ENCODE measurements around the gene SLC35D2. TPM values are rescaled to one million over a fixed set of nuclear protein-coding genes. Genes with fewer than 3 reads are reported as not detected.

Gene SLC35D2
- total and polyA plus RNA-seq, 8 donors, result 13.9 to 27.5 (median 21.2) TPM

DNA sequence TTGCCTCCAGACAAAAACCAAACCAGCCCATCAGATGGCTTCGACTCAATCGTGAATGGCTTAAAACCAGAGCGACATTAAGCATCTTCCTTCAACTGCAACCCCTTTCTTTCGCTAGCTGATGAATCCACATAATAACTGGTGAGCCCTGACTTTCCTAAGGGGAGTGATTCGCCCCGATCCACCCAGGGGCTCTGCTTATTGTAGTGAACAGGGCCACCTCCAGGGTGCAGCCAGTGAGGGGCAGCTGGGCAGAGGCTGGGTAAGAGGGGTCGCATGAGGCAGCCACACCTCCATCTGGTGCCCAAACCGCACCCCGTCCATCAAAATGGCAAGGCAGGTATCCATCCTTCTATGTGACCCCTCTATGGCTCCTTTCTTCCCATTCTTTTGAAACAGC, 38.0 kb downstream of the SLC35D2 start:
- DNase-seq, result no peak
- no peak overlapping the region for H3K4me3 ChIP-seq
- H3K27me3 ChIP-seq, result no peaks in the 10 kb centered on the region
- 85 to 92% methylated on average over 9 of the region's 9 CpGs for WGBS, 2 donors
- TF ChIP-seq CTCF (IDR thresholded peaks at IDR 0.05), result no peak
- H3K4me1 ChIP-seq, result peaks cover 0 to 8% (median 0%) of the 10 kb centered on the region in 3 donors
- ATAC-seq, result no peak
- intact Hi-C loops (cut with DNase I), result no loop called here
- H3K36me3 ChIP-seq, result no peaks in the 10 kb centered on the region
- H3K27ac ChIP-seq, result no peak overlapping the region
- no peaks in the 10 kb centered on the region for H3K9me3 ChIP-seq
- FAIRE-seq, result no peak

- Histone ChIP-seq H3K4me1 (peaks cover 0 to 15% (median 0%) of the 10 kb centered on the region in 3 donors), H3K4me3 (no peak overlapping the region), H3K36me3 (no peaks in the 10 kb centered on the region), H3K27me3 (no peaks in the 10 kb centered on the region), H3K27ac (peak overlapping the region in 1 of 4 donors; percentile 44), H3K9me3 (no peaks in the 10 kb centered on the region)
- ATAC-seq, result peak; percentile 27 to 81 (median 67)
- no peak for FAIRE-seq
- no peak for TF ChIP-seq CTCF (IDR thresholded peaks at IDR 0.05)
- intact Hi-C loops (cut with DNase I), result no loop called here
- 53 to 54% methylated on average over 6 of the region's 6 CpGs for WGBS, 2 donors
- peak in 2 of 6 donors; percentile 15 to 34 for DNase-seq
Measured at GRCh38 chr9:96344458-96345180, 38.9 kb downstream of the SLC35D2 start.

- peak overlapping the region in 2 of 4 donors; percentile 30 to 44 for H3K27ac ChIP-seq
- ATAC-seq, result no peak
- FAIRE-seq, result no peak
Measured at GRCh38 chr9:96343515-96344360, 39.8 kb downstream of the SLC35D2 start.

DNA sequence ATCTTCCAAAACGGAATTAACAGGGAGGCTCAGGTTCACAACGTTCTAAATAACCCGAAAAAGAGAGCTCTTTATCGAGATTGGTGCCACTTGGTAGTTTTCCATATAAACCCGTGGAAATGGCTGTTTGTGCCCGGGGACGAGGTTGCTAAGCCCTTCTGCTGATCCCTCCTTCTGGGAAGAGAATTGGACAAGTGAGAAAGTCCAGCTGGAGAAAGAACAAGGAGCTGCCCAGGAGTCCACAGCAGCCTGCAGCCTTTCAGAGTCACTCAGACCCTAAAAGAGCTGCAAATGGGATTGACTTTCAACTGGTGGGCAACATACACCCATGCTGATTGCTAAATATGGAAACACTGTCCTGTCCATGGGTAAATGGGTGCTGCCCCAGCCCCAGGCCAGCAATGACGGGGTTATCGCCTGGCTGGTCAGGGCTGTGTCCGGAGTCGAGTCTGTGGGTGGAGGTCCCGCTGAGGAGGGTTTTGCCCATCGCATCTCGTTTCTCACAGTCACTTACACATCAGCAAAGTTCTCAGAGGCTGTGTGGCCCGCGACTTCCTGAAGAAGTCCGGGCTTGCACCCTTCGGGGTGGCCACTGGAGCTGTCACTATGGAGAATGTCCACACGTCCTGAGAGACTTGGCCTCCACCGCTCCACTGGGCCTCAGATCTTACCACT, 40.8 kb downstream of the SLC35D2 start:
- no peak for TF ChIP-seq CTCF (IDR thresholded peaks at IDR 0.05)
- DNase-seq, result no peak
- Histone ChIP-seq H3K27me3 (no peaks in the 10 kb centered on the region), H3K27ac (no peak overlapping the region), H3K4me3 (no peak overlapping the region), H3K4me1 (peaks cover 0 to 22% (median 0%) of the 10 kb centered on the region in 3 donors), H3K9me3 (no peaks in the 10 kb centered on the region), H3K36me3 (no peaks in the 10 kb centered on the region)
- 83 to 92% methylated on average over 20 of the region's 20 CpGs for WGBS, 2 donors
- no peak for ATAC-seq
- FAIRE-seq, result no peak
- intact Hi-C loops (cut with DNase I), result no loop called here

More at GRCh38 chr9:96343515-96344360, 39.8 kb downstream of the SLC35D2 start:
- TF ChIP-seq CTCF (IDR thresholded peaks at IDR 0.05), result no peak
- DNase-seq, result no peak
- Histone ChIP-seq H3K4me3 (no peak overlapping the region), H3K4me1 (peaks cover 0 to 22% (median 0%) of the 10 kb centered on the region in 3 donors), H3K36me3 (no peaks in the 10 kb centered on the region), H3K27me3 (no peaks in the 10 kb centered on the region), H3K9me3 (no peaks in the 10 kb centered on the region)
- intact Hi-C loops (cut with DNase I), result no loop called here
- 79 to 84% methylated on average over 5 of the region's 5 CpGs for WGBS, 2 donors

Data from pancreas (tissue), 10 donors.